Prostate gland (tissue), 2 donors: ENCODE measurements around the gene FCN1.

Source experiments
- POLR2A ChIP-seq: fragments of 450-650 bp; IDR thresholded peaks from one replicate; pipeline ENCODE4 v1.6.1; 2016; ENCODE audit warnings: antibody characterized with exemption, mild to moderate bottlenecking
- POLR2AphosphoS5 ChIP-seq: sonication (generic); formaldehyde crosslinking; IDR thresholded peaks from one replicate; pipeline ENCODE4 v1.6.1; 2017; ENCODE audit warnings: antibody characterized with exemption
- TF ChIP-seq, protein P1 (sequence below), 4 experiments: fragments of 200-600 bp in 2 of 4; fragments of 450-650 bp in 2 of 4; sonication (generic) in 2 of 4; IDR thresholded peaks; 1 replicate in 3 of 4; 2 replicates in 1 of 4; pipeline ENCODE4 v1.5.1; 2016 to 2019; ENCODE audit warnings: antibody characterized with exemption in 4 of 4, mild to moderate bottlenecking in 2 of 4, moderate library complexity in 2 of 4

DNA sequence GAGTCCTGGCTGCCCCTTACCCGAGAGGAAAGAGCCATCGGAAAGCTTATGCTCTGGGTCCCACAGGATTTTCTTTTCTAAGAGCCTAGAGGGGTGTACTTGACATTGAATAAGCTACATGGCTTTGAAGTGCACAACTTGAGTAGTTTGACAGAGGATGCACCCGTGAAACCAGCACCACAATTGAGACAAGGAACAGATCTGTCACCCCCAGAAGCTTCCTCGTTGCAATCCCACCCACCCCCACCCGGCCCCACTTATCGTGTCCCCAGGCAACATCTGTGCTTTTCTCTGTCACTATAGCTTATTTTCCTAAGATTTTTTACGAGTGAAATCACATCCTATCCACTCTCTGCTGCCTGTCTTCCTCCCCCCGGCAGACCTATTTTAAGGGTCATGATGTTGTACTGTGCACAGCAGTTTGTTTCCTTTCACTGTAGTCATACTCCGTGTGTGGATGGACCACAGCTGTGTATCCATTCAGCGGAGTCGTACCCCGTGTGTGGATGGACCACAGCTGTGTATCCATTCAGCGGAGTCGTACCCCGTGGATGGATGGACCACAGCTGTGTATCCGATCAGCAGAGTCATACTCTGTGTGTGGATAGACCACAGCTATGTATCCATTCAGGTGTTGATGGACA lies 45.9 kb downstream of the FCN1 start:
- TF ChIP-seq, protein P1, sequence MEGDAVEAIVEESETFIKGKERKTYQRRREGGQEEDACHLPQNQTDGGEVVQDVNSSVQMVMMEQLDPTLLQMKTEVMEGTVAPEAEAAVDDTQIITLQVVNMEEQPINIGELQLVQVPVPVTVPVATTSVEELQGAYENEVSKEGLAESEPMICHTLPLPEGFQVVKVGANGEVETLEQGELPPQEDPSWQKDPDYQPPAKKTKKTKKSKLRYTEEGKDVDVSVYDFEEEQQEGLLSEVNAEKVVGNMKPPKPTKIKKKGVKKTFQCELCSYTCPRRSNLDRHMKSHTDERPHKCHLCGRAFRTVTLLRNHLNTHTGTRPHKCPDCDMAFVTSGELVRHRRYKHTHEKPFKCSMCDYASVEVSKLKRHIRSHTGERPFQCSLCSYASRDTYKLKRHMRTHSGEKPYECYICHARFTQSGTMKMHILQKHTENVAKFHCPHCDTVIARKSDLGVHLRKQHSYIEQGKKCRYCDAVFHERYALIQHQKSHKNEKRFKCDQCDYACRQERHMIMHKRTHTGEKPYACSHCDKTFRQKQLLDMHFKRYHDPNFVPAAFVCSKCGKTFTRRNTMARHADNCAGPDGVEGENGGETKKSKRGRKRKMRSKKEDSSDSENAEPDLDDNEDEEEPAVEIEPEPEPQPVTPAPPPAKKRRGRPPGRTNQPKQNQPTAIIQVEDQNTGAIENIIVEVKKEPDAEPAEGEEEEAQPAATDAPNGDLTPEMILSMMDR (IDR thresholded peaks at IDR 0.05) = no peak
- TF ChIP-seq POLR2A = no peak
- no peak for TF ChIP-seq POLR2AphosphoS5
